EL (cell line): ENCODE measurements around the gene IRF7.

Source experiments
- DNase-seq: peaks from one replicate; pipeline ENCODE4 v3.0.0-alpha.2; 2016

The IRF7 gene

GRCh38 chr11:607020-607780 is 8.6 kb downstream of the IRF7 start:
- DNase-seq = no peak

DNA sequence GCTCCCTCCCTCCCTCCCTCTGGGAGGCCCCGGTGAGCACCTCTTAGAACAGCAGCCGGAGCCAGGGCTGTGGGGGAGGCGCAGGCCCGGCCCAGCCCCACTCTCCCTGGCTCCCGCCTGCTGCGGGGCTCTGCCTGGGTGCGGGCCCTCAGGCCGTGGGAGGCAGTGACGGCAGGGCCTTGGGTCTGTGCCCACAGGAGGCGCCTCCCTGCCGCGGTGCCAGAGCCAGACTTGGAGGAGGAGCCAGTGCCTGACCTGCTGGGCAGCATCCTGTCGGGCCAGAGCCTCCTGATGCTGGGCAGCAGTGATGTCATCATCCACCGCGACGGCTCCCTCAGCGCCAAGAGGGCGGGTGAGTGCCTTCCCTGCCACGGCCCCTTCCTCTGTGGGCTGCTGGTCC is 9.5 kb downstream of the IRF7 start:
- DNase-seq = no peak

DNA sequence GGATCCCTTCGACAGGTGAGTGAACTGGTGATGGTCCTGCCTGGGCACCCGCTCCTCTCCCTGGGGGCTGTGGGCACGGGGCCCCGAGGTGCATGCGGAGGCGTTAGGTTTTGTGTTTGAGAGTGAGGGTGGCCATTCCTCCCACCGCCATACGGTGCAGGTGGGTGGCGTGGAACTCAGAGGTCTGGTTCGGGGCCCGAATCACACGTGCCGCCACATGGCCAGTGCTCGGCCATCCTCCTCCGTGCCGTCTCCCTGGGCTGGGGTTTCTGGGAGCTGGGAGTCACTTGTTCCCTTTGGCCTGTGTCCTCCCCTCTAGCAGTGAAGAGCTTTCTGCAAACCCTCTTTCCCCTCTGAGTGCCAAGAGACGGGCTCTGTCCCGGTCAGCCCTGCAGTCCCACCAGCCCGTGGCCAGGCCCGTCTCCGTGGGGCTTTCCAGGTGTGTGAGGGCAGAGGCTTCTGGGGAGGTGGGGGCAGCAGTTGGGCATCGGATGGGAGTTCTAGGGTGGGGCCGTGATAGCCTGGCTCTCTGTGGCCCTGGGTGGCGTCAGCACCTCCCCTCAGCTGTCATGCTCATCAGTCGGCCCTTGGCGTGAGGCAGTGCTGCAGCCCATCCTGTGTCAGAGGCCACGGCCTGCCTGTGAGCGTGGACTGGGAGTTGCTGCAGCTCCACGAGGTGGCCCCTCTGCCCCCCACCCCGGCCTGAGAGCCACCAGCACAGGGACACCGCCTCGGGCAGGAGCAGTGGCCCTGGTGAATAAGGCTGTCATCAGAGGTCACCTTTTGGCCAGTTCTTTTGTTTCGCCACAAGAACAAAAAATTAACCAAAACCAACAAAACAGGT is 10.2 kb downstream of the IRF7 start:
- DNase-seq = no peak

GRCh38 chr11:603154-603553 is 12.6 kb downstream of the IRF7 start:
- no peak for DNase-seq

DNA sequence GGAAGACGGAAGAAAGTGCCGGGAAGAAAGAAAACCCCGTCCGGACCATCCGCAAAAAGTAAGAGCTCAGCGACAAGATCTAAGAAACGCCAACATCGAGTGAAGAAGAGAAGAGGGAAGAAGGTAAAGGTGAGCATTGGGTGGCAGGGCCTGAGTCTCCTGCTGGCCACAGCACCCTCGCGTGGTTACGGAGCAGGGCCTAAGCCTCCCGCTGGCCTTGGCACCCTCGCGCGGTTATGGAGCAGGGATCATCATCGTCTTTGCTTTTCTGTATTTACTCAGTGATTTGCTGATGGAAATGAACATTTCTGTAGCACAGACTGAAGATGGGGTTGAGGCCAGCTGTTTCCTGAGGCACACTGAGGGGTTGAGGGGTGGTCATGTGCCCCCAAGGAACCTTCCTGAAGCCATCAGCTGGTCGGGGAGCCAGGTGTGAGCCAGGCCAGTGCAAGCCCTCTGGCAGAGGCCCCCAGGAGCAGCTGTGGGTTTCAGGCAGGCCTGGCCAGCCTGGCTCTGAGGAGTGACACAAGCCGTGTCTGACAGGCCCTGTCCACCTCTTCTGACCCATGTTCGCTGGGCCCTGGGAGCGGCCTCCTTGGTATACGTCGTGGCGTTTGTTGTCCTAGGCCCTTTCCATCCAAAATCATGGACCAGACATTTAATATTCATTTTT is 14.0 kb downstream of the IRF7 start:
- no peak for DNase-seq

DNA sequence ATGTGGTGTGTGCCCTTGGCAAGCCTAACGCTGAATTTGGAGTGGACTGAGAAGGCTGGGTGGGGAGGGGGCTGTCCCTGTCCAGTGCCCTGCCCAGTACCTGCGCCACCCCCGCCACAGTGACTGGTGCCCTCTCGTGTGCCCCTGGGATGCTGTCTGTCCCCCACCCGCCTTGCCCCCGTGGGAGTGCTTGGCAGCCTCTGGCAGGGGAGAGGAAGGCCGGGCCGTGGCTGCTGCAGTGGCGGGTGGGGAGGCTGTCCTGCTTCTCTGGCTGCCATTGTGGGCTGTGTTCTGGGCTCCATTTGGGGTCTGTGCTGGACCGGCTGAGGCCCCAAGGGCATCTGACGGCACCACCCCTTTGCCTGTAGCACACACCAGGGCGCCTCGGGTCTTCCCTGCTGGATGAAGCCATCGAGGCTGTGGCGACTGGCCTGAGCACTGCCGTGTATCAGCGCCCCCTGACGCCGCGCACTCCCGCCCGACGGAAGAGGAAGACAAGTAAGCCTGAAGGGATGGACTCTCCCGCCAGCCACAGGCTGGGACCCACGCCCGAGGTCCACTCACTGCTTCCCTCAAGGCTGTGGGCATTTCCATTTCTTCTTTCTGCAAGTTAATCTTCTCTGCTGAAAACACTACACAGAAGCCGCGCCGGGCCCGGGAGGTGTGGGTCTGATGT is 17.6 kb downstream of the IRF7 start:
- DNase-seq = no peak

DNA sequence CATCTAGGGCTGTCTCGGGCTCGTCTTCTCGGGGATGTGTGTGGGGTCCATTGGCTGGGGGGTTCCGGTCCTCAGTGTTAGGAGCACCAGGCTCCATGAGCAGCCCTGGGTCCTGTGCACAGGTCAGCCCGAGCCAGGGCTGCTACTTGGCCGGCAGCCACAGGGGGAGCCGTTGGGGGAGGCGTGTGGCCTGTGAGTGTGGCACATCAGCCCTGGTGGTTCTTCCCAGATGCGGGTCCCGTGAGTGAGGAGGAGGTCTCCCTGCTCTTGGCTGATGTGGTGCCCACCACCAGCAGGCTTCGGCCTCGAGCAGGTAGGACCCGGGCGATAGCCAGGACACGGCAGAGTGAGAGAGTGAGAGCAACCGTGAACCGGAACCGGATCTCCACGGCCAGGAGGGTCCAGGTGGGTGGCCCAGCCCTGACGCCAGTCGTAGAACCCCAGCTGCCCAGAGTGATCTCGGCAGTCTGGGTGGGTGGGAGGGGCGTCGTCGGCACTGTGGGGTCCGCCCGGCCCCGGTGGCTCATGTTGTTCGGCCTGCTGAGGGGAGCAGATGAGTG is 18.5 kb downstream of the IRF7 start:
- DNase-seq = no peak

DNA sequence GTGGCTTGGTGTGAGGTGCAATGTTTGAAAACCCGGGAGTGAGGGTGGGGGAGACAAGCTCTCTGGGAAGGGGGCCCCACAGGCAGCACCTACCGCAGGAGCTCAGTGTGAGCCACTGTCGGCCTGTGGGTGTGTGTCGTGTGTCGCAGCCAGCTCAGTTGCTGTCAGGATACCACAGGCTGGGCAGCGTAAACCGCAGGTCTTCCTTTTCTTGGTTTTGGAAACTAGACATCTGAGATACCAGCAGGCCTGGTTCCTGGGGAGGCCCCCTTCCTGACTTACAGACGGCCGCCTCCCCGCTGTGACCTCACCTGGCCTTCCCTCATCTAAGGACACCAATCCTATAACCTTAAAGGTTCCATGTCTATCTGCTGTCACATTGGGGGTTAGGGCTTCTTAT is 19.4 kb downstream of the IRF7 start:
- no peak for DNase-seq

- no peak for DNase-seq
These were observed 20.4 kb downstream of the IRF7 start for GRCh38 chr11:595400-595799.

GRCh38 chr11:593347-593746 is 22.4 kb downstream of the IRF7 start:
- DNase-seq = no peak

DNA sequence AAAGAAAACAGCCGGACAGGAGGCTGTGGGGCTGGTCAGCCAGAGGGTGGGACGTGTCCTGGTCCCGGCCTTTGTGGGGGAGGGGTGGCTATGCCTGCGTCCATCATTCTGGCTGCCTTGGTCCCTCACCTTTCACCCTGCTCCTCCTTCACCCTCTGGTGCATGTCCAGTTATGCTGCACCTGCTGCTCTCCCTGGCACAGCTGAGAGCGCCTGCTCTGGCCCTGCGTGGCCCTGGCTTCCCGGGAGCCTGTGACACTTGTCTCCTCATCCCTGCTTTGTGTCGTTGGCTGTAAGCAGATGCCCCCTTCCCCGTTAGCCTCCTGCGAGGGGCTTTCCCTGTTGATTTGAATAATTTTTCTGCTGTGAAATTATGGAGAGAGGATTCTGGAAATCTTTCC is 22.8 kb downstream of the IRF7 start:
- DNase-seq = no peak

GRCh38 chr11:592501-592900 is 23.2 kb downstream of the IRF7 start:
- DNase-seq = no peak

DNA sequence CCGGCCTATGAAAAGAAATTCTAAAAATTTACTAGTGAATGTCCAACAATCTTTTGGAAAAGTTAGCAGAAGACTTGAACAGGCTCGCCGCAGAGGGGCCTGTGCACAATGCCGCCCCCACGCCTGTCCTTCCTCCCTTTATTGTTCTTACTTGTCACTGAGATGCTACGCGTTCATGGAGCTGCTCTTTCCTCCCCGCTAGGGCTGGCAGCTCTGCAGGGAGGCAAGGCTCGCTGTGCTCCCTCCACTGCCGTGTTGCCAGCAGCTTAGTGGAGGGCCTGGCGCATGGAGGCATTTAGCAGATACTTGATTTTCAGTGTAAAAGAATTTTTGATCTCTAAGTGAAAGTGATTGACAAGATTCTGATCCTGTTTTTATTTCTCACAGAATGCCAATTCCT is 24.8 kb downstream of the IRF7 start:
- no peak for DNase-seq

- DNase-seq = no peak
These were observed 26.0 kb downstream of the IRF7 start for GRCh38 chr11:589798-590197.

- peak; percentile 79 for DNase-seq
These were observed 27.8 kb downstream of the IRF7 start for GRCh38 chr11:587978-588380.

DNA sequence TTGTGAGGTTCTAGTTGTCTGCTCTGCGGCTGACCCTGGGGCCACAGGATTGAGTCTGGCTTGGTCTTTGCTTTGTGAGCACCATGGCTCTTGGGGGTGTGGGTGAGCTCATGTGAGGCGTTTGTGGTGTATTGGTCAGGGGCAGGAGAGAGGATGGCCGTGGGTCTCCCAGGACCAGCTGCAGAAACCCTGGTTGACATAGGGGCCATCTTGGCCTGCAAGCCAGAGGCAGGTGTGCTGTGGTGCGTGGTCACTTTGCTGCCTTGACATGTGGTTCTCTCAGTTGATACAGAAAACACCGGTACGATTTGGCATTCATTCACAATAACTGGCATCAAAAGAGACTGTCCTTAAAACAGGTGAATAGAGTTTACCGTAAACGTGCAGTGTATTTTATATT is 28.2 kb downstream of the IRF7 start:
- no peak for DNase-seq

DNA sequence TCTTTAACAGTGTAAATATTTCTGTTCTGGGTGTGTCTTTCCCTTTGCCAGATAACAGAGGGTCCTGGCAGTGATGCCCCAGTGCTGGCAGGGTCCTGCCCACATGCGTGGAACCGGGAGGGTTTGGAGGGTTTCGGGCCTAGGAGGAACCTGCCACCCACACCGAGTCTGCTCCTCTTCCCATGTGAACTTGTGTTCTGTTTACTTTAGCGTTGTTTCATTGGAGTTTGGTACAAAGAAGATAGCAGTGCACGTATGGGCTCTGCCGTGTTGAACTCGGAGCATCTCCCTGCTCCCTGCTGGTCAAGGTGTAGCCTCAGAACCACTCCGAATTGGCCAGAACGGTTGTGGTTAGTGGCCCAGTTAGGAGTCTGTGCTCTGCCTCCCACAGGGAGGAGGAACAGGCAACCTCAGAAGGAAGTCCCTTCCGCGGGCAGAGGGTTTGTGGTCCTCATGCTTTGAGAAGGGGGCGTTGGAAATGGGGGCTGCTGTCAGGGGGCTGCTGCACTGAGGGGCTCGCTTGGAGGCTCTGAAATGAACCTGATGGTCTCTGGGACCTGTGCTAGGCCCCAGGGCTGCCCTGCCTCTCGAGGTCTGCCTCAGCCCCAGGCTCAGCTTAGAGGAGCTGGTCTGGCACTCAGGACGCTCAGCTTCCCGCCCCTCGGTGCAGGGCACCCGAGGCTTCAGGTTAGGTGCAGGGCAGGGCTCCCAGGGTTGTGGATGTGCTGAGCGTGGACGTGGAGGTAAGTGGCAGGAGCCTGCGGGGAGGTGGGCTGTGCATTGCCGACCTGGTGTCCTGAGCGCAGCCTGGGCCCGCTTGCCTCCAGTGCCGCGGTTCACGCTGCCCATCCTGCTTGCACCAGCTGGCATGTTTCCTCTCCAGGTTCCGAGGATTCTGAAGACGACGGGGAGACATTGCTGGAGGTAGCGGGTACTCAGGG is 29.1 kb downstream of the IRF7 start:
- DNase-seq = no peak

GRCh38 chr11:584287-584686 is 31.5 kb downstream of the IRF7 start:
- no peak for DNase-seq

DNA sequence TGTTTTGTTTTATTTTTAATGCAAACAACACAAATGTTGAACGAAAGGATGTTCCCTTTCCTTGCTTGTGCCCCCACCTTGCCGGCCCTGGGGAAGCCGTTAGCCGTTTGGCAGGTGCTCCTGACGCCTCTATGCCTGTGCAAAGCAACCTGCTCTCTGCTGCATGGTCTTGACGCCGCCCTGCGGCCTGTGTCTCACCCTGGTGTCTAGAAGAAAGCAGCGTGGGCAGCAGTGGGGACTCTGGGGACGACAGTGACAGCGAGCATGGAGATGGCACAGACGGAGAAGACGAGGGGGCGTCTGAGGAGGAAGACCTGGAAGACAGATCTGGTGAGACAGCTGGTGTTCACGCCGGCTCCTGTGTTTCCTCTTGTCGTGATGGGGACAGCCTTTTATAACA is 34.0 kb downstream of the IRF7 start:
- no peak for DNase-seq

DNA sequence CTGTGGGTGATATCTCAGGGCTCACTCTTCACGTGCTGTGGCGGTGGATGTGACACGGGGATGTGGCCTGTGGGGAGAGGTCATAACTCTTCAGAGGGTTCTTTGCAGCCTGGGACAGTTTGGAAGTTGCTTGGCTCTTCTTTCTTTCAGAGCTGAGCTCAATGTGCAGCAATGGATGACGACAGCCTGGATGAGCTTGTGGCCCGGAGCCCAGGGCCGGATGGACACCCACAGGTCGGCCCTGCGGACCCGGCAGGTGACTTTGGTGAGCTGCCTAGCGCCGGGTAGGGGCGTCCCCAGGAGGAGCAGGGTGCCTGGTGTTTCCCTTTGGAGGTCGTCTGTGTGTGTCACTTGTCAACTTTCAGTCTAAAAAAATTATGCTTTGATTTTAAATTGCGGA is 34.4 kb downstream of the IRF7 start:
- no peak for DNase-seq

DNA sequence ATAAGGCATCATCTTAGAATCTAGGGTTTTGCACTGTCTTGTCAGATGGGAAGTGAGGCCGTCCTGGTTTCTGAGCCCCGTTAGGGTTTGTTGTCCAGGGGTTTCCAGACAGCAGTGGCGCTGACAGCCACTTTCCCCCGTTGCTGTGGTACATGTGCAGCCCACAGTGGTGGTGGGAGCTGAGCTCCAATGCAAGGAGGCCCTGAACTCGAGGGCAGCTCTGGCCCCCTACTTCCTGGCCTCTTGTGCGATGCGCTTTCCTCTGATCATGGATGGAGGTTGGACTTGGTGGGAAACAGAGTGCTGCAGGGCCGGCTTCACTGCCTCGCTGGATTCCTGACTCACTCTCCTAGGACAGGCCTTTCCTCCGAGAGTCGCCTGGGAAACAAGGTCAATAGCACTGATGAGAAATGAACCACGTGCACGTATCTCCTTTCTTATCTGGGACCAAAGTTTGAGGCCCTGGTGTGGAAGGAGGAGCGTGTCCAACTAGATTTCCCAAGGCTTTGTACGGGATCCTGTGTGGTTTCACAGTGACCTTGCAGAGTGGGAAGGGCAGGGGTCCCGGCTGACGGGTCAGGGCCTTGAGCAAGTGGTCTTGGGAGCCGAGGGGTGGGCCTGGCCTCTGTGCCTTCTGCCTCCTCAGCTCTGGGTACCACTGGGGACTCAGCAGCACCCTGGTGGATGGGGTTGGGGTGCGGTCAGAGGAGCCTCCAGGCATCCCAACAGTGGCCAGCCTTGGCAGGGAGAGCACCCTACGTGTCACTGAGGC is 35.7 kb downstream of the IRF7 start:
- no peak for DNase-seq
